ENCODE measurements around the gene UBE2Z.

DNA sequence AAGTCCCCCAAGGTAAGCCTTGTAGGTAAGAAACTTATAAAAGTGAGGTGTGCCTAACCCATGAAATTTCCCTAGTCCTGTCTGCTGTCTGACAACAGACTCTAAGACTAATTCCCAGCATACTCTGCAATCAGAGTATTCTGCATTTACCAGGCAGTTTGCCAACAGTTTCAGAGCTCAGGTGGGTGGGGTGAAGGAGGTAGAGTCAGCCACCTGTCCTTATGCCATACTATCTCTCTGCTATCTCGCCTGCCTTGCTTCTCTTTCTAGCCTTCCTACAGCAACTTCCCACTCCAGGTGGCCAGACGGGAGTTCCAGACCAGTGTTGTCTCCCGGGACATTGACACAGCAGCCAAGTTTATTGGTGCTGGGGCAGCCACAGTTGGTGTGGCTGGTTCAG is 13.3 kb upstream of the UBE2Z start:
- no peak for TF ChIP-seq CTCF (conservative IDR thresholded peaks at IDR 0.05; ENCODE audit: low read length)
- TF ChIP-seq EZH2phosphoT487 (IDR thresholded peaks at IDR 0.05; ENCODE audit: borderline replicate concordance, low read depth, low read length), result no peak
